Measurements from ENCODE around the gene DOHH. TPM values are rescaled to one million over a fixed set of nuclear protein-coding genes. Genes with fewer than 3 reads are reported as not detected.
"Not testable (repeated sequence)": the region's sequence is repeated elsewhere in the genome, so short reads cannot be mapped to it uniquely, and the experiment has no call there.

DOHH gene
- total RNA-seq, 2 donors from 2014 or later, result 12.3 to 13.5 TPM

- ATAC-seq (replicated peaks in 1 of 2), result no peak
These were observed 41.2 kb downstream of the DOHH start for GRCh38 chr19:3459089-3459881.

DNA sequence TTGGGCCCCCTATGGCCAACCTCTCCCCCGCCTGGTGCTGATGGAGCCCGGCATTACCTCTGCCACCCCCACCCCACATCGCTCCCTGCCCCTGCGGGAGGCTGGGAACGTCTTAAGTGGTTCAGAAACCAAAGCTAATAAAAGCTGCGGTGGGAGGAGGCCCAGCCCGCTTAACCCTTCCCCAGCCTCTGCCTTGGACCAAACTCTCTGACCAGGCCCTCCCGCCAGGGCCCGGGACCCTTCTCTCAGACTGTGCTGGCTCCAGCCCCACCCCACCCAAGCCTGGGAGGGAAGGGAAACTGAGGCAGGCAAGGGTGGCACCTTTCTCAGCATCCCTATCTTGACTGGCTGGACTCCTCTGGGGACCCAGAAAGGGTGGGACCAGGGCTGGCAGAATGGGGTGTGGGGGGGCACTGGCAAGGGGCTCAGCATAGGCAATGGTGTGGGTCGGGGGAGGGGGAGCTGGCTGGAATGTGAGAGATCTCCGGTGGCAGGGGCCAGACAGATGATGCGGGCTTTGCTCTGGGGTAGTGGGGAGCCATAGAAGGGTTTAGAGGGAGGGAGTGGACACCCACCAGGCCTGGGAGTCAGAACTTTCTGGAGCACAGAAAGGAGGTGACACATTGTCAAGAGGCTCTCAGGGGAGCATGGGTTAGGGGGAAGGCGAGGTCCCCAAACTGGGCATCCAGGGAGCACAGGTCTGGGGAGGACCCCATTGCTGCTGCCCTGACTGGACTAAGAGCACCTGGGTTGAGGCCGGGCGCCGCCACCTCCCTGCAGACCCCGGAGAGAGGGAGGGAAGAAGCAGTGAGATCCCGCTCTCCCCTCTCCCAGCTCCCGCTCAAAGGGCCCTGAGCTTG lies 42.0 kb downstream of the DOHH start:
- ATAC-seq (replicated peaks in 1 of 2), result no peak
- Mint-ChIP-seq H3K27me3 (ENCODE audit: low read depth) (no peaks in the 10 kb centered on the region), H3K4me3 (no peak overlapping the region), H3K9me3 (no peaks in the 10 kb centered on the region), H3K27ac (no peak overlapping the region), H3K4me1 (ENCODE audit: low read depth) (no peaks in the 10 kb centered on the region), H3K36me3 (ENCODE audit: insufficient read depth in 2 of 2) (no peaks in the 10 kb centered on the region)
- no peak for DNase-seq

More at GRCh38 chr19:3459089-3459881, 41.2 kb downstream of the DOHH start:
- H3K27ac Mint-ChIP-seq, result no peak overlapping the region
- H3K36me3 Mint-ChIP-seq (ENCODE audit: insufficient read depth in 2 of 2), result no peaks in the 10 kb centered on the region
- no peaks in the 10 kb centered on the region for H3K27me3 Mint-ChIP-seq (ENCODE audit: low read depth)
- no peaks in the 10 kb centered on the region for H3K4me1 Mint-ChIP-seq (ENCODE audit: low read depth)
- no peaks in the 10 kb centered on the region for H3K9me3 Mint-ChIP-seq
- H3K4me3 Mint-ChIP-seq, result no peak overlapping the region
- no peak for DNase-seq

GRCh38 chr19:3457528-3458228 lies 42.8 kb downstream of the DOHH start:
- H3K9me3 Mint-ChIP-seq, result no peaks in the 10 kb centered on the region
- DNase-seq, result no peak
- no peak overlapping the region for H3K4me3 Mint-ChIP-seq
- H3K36me3 Mint-ChIP-seq (ENCODE audit: insufficient read depth in 2 of 2), result peaks cover 0 to 2% of the 10 kb centered on the region in 2 donors
- H3K27ac Mint-ChIP-seq, result no peak overlapping the region
- ATAC-seq (replicated peaks in 1 of 2), result peak in 1 of 2 donors; percentile 7
- H3K27me3 Mint-ChIP-seq (ENCODE audit: low read depth), result no peaks in the 10 kb centered on the region
- no peaks in the 10 kb centered on the region for H3K4me1 Mint-ChIP-seq (ENCODE audit: low read depth)

- DNase-seq (no peak), ATAC-seq (replicated peaks in 1 of 2) (peak in 1 of 2 donors; percentile 13)
- no peak overlapping the region for H3K27ac Mint-ChIP-seq
- no peak overlapping the region for H3K4me3 Mint-ChIP-seq
- H3K27me3 Mint-ChIP-seq (ENCODE audit: low read depth), result no peaks in the 10 kb centered on the region
- no peaks in the 10 kb centered on the region for H3K4me1 Mint-ChIP-seq (ENCODE audit: low read depth)
- H3K36me3 Mint-ChIP-seq (ENCODE audit: insufficient read depth in 2 of 2), result peaks cover 2% of the 10 kb centered on the region in 2 donors
- H3K9me3 Mint-ChIP-seq, result no peaks in the 10 kb centered on the region
These were observed 43.4 kb downstream of the DOHH start for GRCh38 chr19:3456925-3457527.

DNA sequence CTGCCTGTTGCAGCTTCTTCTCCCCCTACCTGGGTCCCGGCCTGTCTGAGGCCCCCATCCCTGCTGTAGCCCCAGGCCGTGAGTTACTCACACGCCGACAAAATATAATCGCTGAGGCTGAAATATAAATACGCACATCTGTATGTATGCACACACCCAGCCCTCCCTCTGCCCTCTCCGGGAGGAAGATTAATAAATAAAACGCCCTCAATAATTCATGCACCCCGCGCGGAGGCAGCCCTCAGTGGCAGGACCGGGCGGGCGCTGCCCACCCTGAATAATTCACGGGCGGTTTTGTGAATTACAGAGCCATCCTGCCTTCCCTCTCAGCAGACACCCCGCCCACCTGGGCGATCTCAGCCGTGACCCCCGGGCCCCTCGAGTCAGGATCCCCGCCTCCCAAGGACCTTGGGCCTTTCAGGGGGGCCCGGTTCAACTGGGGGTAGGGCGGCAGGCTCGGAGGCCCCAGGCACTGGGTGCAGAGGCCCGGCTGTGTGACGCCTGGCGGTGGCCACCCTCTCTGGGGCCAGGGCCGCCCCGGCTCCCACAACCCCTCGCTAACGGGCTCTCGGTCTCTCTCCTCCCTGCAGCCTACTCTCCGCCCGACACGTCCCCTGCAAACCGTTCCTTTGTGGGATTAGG lies 44.4 kb downstream of the DOHH start:
- Mint-ChIP-seq H3K36me3 (ENCODE audit: insufficient read depth in 2 of 2) (peaks cover 2% of the 10 kb centered on the region in 2 donors), H3K27ac (no peak overlapping the region), H3K9me3 (no peaks in the 10 kb centered on the region), H3K4me3 (peak overlapping the region in 1 of 2 donors; percentile 2), H3K27me3 (ENCODE audit: low read depth) (no peaks in the 10 kb centered on the region), H3K4me1 (ENCODE audit: low read depth) (no peaks in the 10 kb centered on the region)
- DNase-seq (no peak), ATAC-seq (replicated peaks in 1 of 2) (no peak)

DNA sequence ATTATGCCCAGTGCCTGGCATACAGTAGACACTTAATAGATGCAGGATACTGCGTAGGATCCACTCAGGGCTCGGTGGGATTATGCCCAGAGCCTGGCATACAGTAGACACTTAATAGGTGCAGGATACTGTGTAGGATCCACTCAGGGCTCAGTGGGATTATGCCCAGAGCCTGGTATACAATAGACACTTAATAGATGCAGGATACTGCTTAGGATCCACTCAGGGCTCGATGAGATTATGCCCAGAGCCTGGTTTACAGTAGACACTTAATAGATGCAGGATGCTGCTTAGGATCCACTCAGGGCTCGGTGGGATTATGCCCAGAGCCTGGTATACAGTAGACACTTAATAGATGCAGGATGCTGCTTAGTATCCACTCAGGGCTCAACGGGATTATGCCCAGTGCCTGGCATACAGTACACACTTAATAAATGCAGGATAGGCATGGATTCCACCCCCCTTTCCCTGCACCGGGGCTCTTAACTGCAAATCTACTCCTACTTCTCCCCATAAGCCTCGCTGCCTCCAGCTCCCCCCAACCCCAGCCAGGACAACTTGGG lies 45.0 kb downstream of the DOHH start:
- ATAC-seq (replicated peaks in 1 of 2) (no peak), DNase-seq (no peak)
- no peaks in the 10 kb centered on the region for H3K27me3 Mint-ChIP-seq (ENCODE audit: low read depth)
- H3K36me3 Mint-ChIP-seq (ENCODE audit: insufficient read depth in 2 of 2), result peaks cover 2% of the 10 kb centered on the region in 2 donors
- H3K9me3 Mint-ChIP-seq, result no peaks in the 10 kb centered on the region
- H3K4me1 Mint-ChIP-seq (ENCODE audit: low read depth), result no peaks in the 10 kb centered on the region
- H3K4me3 Mint-ChIP-seq, result peak overlapping the region in 1 of 2 donors; percentile 2
- no peak overlapping the region for H3K27ac Mint-ChIP-seq

DNA sequence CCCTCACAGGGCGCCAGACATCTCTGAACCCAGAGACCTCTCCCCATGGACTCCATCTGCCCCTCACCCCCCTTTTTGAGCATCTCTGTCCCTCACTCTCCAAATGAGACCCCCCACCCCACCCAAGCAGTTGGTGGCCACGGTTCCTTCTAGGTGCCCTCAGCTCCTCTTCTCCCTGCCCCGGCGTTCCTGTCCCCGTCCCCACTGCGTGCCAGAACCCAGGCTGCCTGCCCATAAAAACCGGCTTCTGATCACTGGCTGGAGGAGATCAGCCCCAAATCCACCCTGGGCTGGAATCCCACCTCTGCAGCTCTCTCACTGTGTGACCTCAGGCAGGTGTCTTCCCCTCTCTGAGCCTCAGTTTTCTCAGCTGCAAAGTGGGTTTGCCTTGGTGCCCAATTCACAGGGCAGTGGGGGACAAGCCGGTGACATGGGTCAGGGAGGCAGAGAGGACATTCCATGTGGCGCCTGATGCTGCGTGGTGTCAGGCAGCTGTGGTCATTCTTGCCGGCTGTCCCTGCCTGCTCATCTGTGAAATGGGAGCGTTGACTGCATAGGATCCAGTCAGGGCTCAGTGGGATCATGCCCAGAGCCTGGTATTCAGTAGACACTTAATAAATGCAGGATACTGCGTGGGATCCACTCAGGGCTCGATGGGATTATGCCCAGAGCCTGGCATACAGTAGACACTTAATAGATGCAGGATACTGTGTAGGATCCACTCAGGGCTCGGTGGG lies 45.6 kb downstream of the DOHH start:
- H3K4me3 Mint-ChIP-seq, result no peak overlapping the region
- DNase-seq (no peak), ATAC-seq (replicated peaks in 1 of 2) (no peak)
- H3K36me3 Mint-ChIP-seq (ENCODE audit: insufficient read depth in 2 of 2), result peaks cover 2% of the 10 kb centered on the region in 2 donors
- no peaks in the 10 kb centered on the region for H3K27me3 Mint-ChIP-seq (ENCODE audit: low read depth)
- no peak overlapping the region for H3K27ac Mint-ChIP-seq
- H3K4me1 Mint-ChIP-seq (ENCODE audit: low read depth), result no peaks in the 10 kb centered on the region
- H3K9me3 Mint-ChIP-seq, result no peaks in the 10 kb centered on the region

DNA sequence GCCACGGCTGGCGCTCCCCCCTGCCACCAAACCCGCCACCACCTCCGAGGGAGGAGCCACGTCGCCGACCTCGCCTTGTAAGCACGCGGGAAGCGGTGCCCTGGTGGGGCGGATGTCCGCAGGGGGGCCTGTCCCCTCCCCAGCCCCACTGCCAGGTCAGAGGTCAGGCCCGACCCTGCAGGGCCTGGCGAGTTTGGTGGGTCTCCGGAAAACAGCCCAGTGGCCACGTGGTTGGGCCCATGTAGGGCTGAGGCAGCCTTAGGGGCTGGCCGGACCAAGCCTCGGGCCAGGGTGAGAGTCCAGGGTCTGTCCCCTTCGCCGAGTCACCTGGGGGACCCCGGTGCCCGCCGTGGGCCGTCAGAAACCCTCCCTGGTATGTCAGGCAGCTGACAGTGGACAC lies 46.6 kb downstream of the DOHH start:
- DNase-seq (no peak), ATAC-seq (replicated peaks in 1 of 2) (no peak)
- H3K27me3 Mint-ChIP-seq (ENCODE audit: low read depth), result no peaks in the 10 kb centered on the region
- peaks cover 2% of the 10 kb centered on the region in 2 donors for H3K36me3 Mint-ChIP-seq (ENCODE audit: insufficient read depth in 2 of 2)
- H3K9me3 Mint-ChIP-seq, result no peaks in the 10 kb centered on the region
- no peaks in the 10 kb centered on the region for H3K4me1 Mint-ChIP-seq (ENCODE audit: low read depth)
- no peak overlapping the region for H3K4me3 Mint-ChIP-seq
- no peak overlapping the region for H3K27ac Mint-ChIP-seq

GRCh38 chr19:3452942-3453214 lies 47.6 kb downstream of the DOHH start:
- H3K4me1 Mint-ChIP-seq (ENCODE audit: low read depth); H3K4me3 Mint-ChIP-seq; H3K9me3 Mint-ChIP-seq; H3K27me3 Mint-ChIP-seq (ENCODE audit: low read depth); H3K27ac Mint-ChIP-seq; ATAC-seq (replicated peaks in 1 of 2); H3K36me3 Mint-ChIP-seq (ENCODE audit: insufficient read depth in 2 of 2); DNase-seq: not testable (repeated sequence)

DNA sequence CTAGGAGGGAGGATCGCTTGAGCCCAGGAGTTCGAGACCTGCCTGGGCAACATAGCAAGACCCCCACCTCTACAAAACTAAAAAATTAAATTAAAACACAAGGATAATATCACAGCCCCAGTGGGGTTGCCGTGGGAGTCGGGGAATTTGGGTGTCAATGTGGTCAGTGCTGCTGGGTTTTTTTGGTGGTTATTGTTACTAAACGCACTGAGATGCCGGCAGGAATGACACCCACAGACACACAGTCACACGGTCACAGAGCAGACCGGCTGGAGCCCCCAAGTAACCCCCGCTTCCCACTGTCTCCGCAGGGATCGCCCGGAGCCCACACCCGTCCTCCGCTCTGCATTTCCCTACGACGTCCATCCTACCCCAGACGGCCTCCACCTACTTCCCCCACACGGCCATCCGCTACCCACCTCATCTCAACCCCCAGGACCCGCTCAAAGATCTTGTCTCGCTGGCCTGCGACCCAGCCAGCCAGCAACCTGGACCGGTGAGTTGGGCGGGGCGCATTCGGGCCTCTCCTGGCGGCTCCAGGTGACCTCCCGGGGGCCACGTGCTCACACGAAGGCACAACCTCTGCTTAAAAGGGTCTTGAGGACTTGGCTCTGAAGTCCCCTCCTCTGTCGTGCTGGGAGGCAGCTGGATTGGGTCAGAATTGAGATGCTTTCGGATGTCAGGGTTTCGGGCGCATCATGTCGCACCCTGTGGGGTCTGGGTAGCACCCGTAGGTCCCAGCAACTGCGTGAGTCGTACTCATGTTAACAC lies 48.1 kb downstream of the DOHH start:
- Mint-ChIP-seq H3K27me3 (ENCODE audit: low read depth) (no peaks in the 10 kb centered on the region), H3K27ac (no peak overlapping the region), H3K9me3 (no peaks in the 10 kb centered on the region)

DNA sequence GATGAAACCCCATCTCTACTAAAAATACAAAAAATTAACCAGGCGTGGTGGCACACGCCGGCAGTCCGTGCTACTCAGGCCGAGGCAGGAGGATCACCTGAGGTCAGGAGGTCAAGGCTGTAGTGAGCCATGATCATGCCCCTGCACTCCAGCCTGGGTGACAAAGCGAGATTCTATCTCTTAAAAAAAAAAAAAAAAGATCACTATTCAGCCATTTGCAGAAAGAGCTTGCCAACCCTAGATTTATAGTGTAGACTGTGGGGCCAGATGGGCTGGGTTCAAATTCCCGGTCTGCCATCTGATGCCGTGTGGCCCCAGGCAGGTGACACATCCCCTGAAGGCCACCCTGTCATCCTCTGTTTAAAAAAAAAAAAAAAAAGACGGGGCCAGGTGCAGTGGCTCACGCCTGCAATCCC lies 49.0 kb downstream of the DOHH start:
- ATAC-seq (replicated peaks in 1 of 2) (no peak), DNase-seq (no peak)
- H3K27me3 Mint-ChIP-seq (ENCODE audit: low read depth), result no peaks in the 10 kb centered on the region
- no peaks in the 10 kb centered on the region for H3K4me1 Mint-ChIP-seq (ENCODE audit: low read depth)
- peaks cover 2% of the 10 kb centered on the region in 2 donors for H3K36me3 Mint-ChIP-seq (ENCODE audit: insufficient read depth in 2 of 2)
- no peaks in the 10 kb centered on the region for H3K9me3 Mint-ChIP-seq
- no peak overlapping the region for H3K27ac Mint-ChIP-seq
- no peak overlapping the region for H3K4me3 Mint-ChIP-seq

More for the DNA sequence above, 48.1 kb downstream of the DOHH start:
- peaks cover 2% of the 10 kb centered on the region in 2 donors for H3K36me3 Mint-ChIP-seq (ENCODE audit: insufficient read depth in 2 of 2)
- no peak overlapping the region for H3K4me3 Mint-ChIP-seq
- DNase-seq, result no peak
- H3K4me1 Mint-ChIP-seq (ENCODE audit: low read depth), result no peaks in the 10 kb centered on the region
- ATAC-seq (replicated peaks in 1 of 2), result no peak

Data from activated T-cell treated with anti-CD3 and anti-CD28 coated beads, Interleukin-2, amount 50 U/mL, for 72 hours (primary cell).